Activated T-cell treated with anti-CD3 and anti-CD28 coated beads for 1 hour (primary cell): ENCODE data around the gene HSF4.
"Not testable (repeated sequence)": the region's sequence is repeated elsewhere in the genome, so short reads cannot be mapped to it uniquely, and the experiment has no call there.

Experiments used
- DNase-seq: peaks from one replicate; pipeline ENCODE4 v3.0.0-alpha.2; 2020; ENCODE audit warnings: low read depth

Gene HSF4

GRCh38 chr16:67164599-67165061 is at the start of gene HSF4:
Gene HSF4, plus strand, starts transcription at chr16:67164745. Its CDS starts 67 bp downstream, at chr16:67164812.
- DNase-seq, result no peak

DNA sequence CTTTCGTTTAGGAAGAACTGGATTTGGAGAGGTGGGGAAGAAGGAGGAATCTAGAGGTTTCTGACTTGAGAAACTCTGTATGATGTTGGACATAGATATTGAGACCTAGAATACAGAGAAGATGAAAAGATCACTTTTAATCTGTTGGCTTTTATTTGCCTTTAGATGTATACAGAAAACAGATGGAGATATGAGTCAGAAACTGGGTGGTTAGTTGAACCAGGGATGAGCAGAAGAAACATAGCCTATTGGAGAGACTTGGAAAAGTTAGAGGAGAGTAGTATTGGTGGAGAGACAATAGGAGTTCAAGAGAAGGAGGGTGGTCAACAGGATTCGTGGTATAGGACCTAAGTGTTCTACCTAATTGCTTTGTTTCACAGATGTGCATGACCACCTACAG is 49.8 kb upstream of the HSF4 start:
- DNase-seq, result no peak

DNA sequence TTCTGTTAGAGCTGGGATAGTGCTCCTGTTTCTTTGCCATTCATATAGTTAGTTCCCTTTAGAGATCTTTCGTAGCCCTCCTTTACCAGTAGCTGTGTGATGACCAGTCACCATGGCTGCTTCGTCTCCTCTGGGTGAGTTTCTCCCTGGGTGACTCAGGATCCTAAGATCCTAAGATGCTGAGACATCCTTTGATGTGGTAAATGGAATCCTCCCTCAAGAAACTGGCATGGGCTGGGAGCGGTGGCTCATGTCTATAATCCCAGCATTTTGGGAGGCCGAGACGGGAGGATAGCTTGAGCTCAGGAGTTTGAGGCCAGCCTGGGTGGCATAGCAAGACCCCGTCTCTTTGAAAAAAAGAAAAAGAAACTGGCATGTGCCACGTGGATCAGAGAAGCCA is 48.9 kb upstream of the HSF4 start:
- no peak for DNase-seq

GRCh38 chr16:67116388-67117311 is 47.9 kb upstream of the HSF4 start:
- no peak for DNase-seq

DNA sequence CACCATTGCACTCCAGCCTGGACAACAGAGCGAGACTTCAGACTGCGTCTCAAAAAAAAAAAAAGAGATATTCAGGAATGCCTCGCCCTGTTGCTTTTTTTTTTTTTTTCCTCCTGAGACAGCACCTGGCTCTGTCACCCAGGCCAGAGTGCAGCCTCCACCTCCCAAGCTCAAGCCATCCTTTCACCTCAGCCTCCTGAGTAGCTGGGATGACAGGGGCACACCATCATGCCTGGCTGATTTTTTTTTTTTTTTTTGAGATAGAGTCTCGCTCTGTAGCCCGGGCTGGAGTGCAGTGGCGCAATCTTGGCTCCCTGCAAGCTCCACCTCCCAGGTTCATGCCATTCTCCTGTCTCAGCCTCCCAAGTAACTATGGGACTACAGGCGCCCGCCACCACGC is 46.8 kb upstream of the HSF4 start:
- no peak for DNase-seq

- no peak for DNase-seq
Observed at GRCh38 chr16:67120025-67120424, 44.5 kb upstream of the HSF4 start.

GRCh38 chr16:67122799-67123198 is 41.7 kb upstream of the HSF4 start:
- not testable (repeated sequence) for DNase-seq

GRCh38 chr16:67128417-67128816 is 36.1 kb upstream of the HSF4 start:
- DNase-seq, result no peak

- no peak for DNase-seq
Observed at GRCh38 chr16:67128887-67129286, 35.7 kb upstream of the HSF4 start.

GRCh38 chr16:67129422-67129821 is 35.1 kb upstream of the HSF4 start:
- DNase-seq, result no peak

DNA sequence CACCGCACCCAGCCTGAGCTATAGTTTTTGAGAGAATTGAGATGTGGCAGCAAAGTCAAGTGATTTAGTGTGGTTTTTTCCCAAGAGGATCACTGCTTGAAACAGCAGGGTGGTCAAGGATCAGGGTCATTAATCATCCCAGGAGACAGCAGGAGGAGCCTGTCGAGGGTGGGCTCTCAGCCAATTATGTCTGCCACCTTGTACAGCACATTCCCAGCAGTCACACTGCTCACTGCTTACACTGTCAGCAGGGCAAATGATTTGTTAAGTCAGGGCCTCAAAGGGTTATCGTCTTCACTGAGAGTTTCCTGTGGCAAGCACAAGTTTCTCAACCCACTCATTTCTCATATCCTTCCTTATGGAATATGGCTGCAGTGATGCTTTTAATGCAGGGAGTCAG is 26.9 kb upstream of the HSF4 start:
- no peak for DNase-seq

- no peak for DNase-seq
Observed at GRCh38 chr16:67141391-67141790, 23.2 kb upstream of the HSF4 start.

- no peak for DNase-seq
Observed at GRCh38 chr16:67142342-67142741, 22.2 kb upstream of the HSF4 start.

GRCh38 chr16:67144943-67145342 is 19.6 kb upstream of the HSF4 start:
- no peak for DNase-seq

GRCh38 chr16:67145746-67146145 is 18.8 kb upstream of the HSF4 start:
- no peak for DNase-seq

- DNase-seq, result no peak
Observed at GRCh38 chr16:67146523-67147357, 17.8 kb upstream of the HSF4 start.

GRCh38 chr16:67147437-67148140 is 17.0 kb upstream of the HSF4 start:
- DNase-seq, result no peak

DNA sequence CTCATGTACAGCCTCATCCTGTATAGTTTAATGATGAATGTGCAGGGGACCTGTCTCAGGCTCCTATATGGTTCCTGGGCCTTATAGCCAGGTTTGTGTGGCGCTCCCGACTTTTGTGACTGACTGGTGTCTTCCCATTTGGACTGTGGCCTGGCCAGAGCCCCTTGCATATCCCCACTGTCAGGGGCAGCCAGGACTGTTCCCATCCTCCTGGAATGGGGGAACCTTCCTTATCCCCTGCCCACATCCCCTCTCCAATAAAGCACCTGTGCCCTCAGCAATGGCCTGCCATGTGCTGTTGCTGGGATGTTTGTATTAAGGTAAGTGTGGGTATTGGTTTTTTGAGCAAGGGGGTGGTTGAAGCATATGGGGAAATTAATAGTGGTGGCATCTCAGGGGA is 16.3 kb upstream of the HSF4 start:
- no peak for DNase-seq

- DNase-seq, result no peak
Observed at GRCh38 chr16:67148656-67149275, 15.8 kb upstream of the HSF4 start.

DNA sequence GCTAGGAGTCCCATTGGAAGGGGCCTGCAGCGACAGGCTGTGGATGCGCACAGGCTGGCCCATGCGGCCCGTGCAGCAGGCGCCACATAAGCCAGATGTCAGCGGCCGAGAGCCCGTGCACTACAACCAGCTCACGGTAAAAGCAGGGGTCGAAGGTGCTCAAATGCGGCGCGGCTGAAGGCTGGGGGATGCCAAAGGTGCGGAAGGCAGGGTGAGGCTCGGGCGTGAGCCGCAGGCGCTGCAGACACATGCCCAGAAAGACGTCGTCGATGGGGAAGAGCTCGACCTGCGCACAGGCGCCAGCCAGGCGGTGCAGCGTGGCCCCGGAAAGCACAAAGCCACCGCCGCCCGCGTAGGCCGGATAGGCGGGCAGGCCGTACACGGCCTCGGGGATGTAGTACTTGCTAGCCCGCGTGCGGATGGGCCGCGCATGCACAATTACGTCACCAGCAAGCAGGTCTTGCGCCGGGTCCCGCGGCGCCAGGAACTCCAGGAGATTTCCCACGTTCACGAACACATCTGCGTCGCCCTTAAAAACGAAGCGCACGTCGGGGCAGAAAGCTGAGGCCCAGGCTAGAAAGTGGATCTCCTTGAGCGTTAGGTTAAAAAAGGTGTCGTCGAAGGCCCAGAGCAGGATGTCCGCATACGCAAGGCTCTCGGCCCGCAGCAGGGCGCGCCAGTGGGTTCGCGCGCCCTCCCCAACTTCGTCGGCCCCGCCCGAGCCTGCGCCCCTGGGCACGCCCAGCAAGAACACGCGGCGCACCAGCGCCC is 15.1 kb upstream of the HSF4 start:
- DNase-seq, result no peak
